M059J (cell line): ENCODE results near the gene SPCS2. TPM values are rescaled to one million over a fixed set of nuclear protein-coding genes. Genes with fewer than 3 reads are reported as not detected.
"Not testable (repeated sequence)": the region's sequence is repeated elsewhere in the genome, so short reads cannot be mapped to it uniquely, and the experiment has no call there.

Experiments
- DNase-seq: peaks from one replicate; pipeline ENCODE4 v3.0.0-alpha.2; 2012; ENCODE audit warnings: low read depth
- total RNA-seq: library from RNA; depleted of rRNA; stranded (reverse); fragments of >200 nt; shearing (Covaris generic); gene quantifications from 2 replicates; pipeline ENCODE4 v1.2.3, GENCODE V29; 2014

The SPCS2 gene
- total RNA-seq, 1 experiment from 2014 or later, result 60.6 TPM

- DNase-seq, result no peak
These were observed 1.4 kb downstream of the SPCS2 start for GRCh38 chr11:74950374-74950969.

DNA sequence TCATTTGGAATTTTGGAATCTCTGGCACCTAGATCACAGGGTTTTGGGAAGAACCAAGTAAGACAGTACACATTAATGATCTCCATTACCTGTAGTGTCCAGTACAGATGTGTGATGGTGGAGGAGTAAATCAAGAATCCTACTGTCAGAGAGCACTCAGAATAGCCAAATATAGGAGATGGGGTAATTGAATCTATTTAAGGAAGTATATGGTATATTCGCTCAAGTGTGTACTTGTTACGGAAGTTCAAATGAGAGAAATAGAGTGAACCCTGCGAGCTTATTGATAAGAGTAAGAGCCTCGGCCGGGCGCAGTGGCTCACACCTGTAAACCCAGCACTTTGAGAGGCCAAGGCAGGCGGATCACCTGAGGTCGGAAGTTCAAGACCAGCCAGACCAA is 2.2 kb downstream of the SPCS2 start:
- no peak for DNase-seq

- no peak for DNase-seq
These were observed 3.7 kb downstream of the SPCS2 start for GRCh38 chr11:74952752-74953151.

DNA sequence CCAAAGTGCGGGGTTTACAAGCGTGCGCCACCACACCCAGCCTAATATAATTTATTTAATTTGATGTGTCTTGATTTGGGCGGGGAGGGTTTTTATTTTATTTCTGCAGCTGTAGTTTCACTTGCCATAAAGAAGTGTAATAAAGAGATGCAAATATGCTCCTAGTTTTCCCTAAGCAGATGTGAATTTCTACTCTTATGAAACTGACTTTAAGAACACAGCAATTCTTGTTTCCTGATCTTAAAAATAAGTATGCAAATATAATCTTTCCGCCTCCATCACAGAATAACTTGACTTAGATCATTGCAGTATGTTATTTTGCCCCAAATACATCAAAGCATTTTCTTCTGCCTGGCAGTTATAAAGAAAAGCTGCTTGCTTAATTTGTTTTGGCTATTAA is 4.4 kb downstream of the SPCS2 start:
- DNase-seq, result no peak

DNA sequence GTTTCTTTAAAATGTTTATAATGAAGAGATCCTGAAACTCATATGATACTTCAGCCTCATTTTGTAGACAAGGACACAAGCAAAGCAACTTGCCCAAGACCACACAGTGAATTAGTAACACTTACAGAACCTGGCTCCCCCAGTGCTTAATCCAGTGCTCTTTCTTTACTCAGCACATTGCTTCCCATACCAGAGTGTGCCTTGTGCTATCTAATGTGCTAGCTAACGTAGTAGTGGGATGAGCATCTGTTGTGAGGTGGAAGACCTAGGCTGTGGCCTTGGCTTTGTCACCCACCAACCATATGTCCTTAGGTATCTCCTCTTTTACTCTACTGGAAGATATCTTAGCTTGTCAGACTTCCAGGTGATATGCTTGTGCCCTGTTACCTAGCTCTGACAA is 5.1 kb downstream of the SPCS2 start:
- DNase-seq, result no peak

GRCh38 chr11:74956397-74957015 is 7.4 kb downstream of the SPCS2 start:
- no peak for DNase-seq

GRCh38 chr11:74957937-74958629 is 9.0 kb downstream of the SPCS2 start:
- no peak for DNase-seq

DNA sequence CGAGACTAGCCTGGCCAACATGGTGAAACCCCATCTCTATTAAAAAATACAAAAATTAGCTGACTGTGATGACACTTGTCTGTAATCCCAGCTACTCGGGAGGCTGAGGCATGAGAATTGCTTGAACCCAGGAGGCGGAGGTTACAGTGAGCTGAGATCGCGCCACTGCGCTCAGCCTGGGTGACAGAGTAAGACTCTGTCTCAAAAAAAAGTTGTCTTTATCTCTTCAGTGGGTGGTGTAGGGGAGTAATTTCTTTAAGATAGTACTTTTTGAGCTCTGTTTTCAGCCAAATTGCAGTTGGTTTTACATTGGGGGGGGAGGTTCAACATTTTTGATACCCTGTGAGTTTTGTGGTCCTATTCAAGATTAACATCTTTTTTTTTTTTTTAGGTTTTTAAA is 11.1 kb downstream of the SPCS2 start:
- not testable (repeated sequence) for DNase-seq

GRCh38 chr11:74966651-74967050 is 17.6 kb downstream of the SPCS2 start:
- peak; percentile 66 for DNase-seq

DNA sequence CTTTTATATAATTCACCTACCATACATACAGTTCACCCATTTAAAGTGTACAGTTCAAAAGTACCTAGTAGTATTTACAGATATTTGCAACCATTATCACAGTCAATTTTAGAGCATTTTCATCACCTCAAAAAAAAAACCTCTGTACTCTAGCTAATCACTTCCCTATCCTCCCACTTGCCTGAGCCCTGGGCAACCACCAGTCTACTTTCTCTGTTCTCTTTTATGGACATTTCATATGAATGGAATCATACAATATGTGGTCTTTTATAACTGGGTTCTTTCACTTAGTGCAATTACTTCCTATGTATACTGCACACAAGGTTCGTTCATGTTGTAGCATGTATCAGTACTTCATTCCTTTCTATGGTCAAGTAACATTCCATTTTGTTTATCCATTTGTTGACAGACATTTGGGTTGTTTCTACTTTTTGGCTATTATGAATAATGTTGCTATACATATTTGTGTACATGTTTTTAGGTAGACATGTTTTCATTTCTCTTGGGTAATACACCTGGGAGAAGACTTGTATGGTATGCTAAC is 21.9 kb downstream of the SPCS2 start:
- no peak for DNase-seq

DNA sequence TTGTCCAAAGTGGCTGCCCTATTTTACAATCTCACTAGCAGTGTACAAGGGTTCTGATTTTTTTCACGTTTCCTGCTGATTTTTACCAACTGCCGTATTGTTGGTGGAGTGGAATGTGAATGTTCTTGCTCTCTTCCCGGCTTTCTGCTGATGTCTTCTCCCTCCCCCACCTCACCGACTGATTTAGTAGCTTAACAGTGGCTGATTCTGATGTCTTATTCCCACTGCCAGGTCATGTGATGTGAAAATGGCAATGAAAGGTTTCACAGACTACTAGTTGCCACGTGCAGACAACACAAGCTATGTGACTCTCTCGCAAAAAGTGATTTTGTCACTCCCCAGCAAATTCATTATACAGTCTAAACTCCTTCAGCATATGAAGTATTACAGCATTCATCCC is 22.4 kb downstream of the SPCS2 start:
- no peak for DNase-seq

- DNase-seq, result no peak
These were observed 29.0 kb downstream of the SPCS2 start for GRCh38 chr11:74978041-74978440.

- no peak for DNase-seq
These were observed 31.6 kb downstream of the SPCS2 start for GRCh38 chr11:74980634-74981033.

- DNase-seq, result no peak
These were observed 32.8 kb downstream of the SPCS2 start for GRCh38 chr11:74981888-74982287.

GRCh38 chr11:74984070-74984469 is 35.0 kb downstream of the SPCS2 start:
- DNase-seq, result no peak

DNA sequence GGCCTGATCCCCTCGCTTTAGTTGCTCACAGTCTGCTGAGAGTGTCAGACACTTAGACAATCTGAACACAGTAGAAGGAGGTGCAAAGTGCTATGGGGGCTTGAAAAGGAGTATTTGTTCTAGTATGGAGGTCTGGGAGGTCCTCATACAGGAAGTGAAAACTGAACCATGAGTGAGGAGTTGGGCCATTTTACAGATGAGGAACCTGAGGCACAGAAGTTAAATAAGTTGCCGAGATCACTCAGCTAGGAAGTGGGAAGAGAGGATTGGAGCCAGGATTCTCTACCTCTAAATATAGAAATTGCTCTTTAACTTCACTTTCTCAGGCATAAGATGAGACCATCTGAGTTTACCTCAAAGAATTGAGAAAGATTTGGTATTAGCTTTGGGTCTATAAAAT is 35.7 kb downstream of the SPCS2 start:
- no peak for DNase-seq

DNA sequence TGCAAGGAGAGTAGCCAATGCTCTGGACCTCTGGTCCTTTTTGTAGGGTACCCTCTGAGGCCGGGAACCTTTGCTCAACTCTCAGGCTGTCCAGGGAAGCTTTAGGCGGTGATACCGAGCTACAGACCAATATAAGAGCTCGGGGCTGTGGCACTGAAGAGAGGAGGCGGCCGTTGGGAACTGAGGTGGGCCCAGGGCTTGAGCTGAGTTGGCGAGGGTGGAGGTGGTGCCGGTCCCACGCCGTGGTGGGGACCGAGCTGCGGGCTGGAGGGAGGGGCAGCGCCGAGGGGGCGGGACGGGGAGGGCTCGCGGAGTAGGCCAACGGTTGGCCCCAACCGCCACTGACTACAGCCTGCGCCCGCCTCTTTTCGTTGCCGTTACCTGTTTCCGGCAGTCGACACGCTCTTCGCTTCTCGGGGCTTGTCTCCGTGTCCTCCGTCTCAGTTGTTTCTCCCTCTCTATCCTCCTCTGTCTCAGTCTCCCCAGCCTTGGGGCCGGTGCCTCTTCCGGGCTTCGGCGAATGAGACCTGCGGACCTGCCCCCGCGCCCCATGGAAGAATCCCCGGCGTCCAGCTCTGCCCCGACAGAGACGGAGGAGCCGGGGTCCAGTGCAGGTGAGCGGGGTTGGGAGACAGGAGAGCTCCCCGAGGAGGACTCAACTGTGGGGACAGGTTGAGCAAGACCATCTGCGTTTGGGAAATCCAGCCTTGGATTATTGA is 39.6 kb downstream of the SPCS2 start, which contains the start of gene NEU3:
Gene NEU3 (plus strand): TSS at position 393 of the 719 bp plus-strand sequence. CDS start 128 bp downstream, at position 521.
- DNase-seq, result peak; percentile 81

GRCh38 chr11:74989260-74989638 is 40.2 kb downstream of the SPCS2 start:
- no peak for DNase-seq

GRCh38 chr11:74990150-74990549 is 41.1 kb downstream of the SPCS2 start:
- not testable (repeated sequence) for DNase-seq

DNA sequence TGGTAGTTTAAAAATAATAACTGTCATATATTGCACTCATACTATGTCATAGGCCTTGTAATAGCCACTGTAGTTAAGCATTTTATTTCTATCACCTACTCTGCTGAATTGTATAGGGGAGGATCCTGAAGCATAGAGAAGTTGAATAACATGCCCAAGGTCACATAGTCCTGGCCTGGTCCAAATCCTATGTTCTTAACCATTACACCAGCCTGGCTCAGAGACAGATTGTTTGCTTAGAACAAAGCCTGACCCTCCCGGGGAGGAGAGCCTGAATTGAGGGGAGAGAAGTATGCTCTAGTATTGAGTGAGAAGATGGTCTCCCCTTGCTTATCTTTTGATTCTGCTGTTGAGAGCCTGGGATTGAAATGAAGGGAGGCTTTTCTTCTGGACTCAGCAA is 41.9 kb downstream of the SPCS2 start:
- DNase-seq, result no peak

GRCh38 chr11:74992852-74993251 is 43.8 kb downstream of the SPCS2 start:
- no peak for DNase-seq

DNA sequence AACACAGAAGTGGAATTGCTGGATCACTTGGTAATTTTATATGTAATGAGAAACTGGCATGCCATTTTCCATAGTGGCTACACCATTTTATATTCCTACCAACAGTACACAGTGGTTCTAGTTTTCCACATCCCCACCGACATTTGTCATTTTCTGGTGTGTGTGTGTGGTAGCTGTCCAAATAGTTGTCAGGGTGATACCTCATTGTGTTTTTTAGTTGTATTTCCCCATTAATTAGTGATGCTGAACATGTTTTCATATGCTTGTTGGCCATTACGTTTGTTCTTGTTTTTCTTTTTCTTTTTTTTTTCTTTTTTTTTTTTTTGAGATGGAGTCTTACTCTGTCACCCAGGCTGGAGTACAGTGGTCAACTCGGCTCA is 51.9 kb downstream of the SPCS2 start:
- no peak for DNase-seq
